Osteoblast (primary cell): ENCODE measurements around the gene RBM18. TPM values are rescaled to one million over a fixed set of nuclear protein-coding genes. Genes with fewer than 3 reads are reported as not detected.

ENCODE experiments used
- DNase-seq: peaks from one replicate; pipeline ENCODE4 v3.0.0; 2011; ENCODE audit warnings: low spot score, mixed read lengths; ENCODE audit not compliant: insufficient read length; ENCODE audit errors: missing footprints
- H2AFZ ChIP-seq: 2 replicates; pipeline ENCODE4 v1.6.0; 2011; ENCODE audit warnings: mild to moderate bottlenecking, low read length
- H3K27ac ChIP-seq: 2 replicates; pipeline ENCODE4 v1.5.1; 2011; ENCODE audit warnings: mild to moderate bottlenecking, low read depth, low read length, moderate library complexity
- H3K27me3 ChIP-seq: 2 replicates; pipeline ENCODE4 v1.6.0; 2012; ENCODE audit warnings: mild to moderate bottlenecking, control low read depth, inconsistent platforms, low read length, moderate library complexity; ENCODE audit not compliant: insufficient read depth
- H3K36me3 ChIP-seq: 2 replicates; pipeline ENCODE4 v1.5.1; 2011; ENCODE audit warnings: mild to moderate bottlenecking, low read length, control low read depth, moderate library complexity; ENCODE audit not compliant: insufficient read depth
- H3K4me1 ChIP-seq: 2 replicates; pipeline ENCODE4 v1.5.1; 2011; ENCODE audit warnings: mild to moderate bottlenecking, low read length, control low read depth, moderate library complexity; ENCODE audit not compliant: insufficient read depth
- H3K4me2 ChIP-seq: 2 replicates; pipeline ENCODE4 v1.6.0; 2011; ENCODE audit warnings: mild to moderate bottlenecking, low read length; ENCODE audit not compliant: insufficient read depth
- H3K4me3 ChIP-seq: fragments of 200-600 bp; sonication (generic); 3 replicates; pipeline ENCODE4 v1.5.1; 2012; ENCODE audit warnings: mild to moderate bottlenecking, low read length, inconsistent platforms; ENCODE audit not compliant: insufficient read depth
- H3K79me2 ChIP-seq: 2 replicates; pipeline ENCODE4 v1.6.0; 2012; ENCODE audit warnings: mild to moderate bottlenecking, low read length, control low read depth, inconsistent platforms; ENCODE audit not compliant: insufficient read depth
- H3K9me3 ChIP-seq: 2 replicates; pipeline ENCODE4 v1.5.1; 2011; ENCODE audit warnings: low read depth, low read length, control low read depth
- H4K20me1 ChIP-seq: 2 replicates; pipeline ENCODE4 v1.6.0; 2012; ENCODE audit warnings: mild to moderate bottlenecking, low read length, control low read depth; ENCODE audit not compliant: insufficient read depth
- CTCF ChIP-seq: IDR thresholded peaks from 2 replicates; pipeline ENCODE4 v1.5.1; 2011; ENCODE audit warnings: mild to moderate bottlenecking, low read depth, low read length, moderate library complexity; ENCODE audit errors: extremely low read depth
- total RNA-seq: library from RNA; depleted of rRNA; stranded (reverse); fragments of >200 nt; gene quantifications from 2 replicates; pipeline ENCODE4 v1.2.3, GENCODE V29; 2012

Gene RBM18
- total RNA-seq, 1 donor = 10.9 TPM

GRCh38 chr9:122239722-122240121 is 24.9 kb downstream of the RBM18 start:
- H2AFZ ChIP-seq = no peak overlapping the region
- no peak overlapping the region for H3K4me2 ChIP-seq
- TF ChIP-seq CTCF = no peak
- H3K4me3 ChIP-seq = no peak overlapping the region
- H4K20me1 ChIP-seq = peaks cover 3% of the 10 kb centered on the region
- DNase-seq = no peak
- no peaks in the 10 kb centered on the region for H3K79me2 ChIP-seq
- H3K9me3 ChIP-seq = no peaks in the 10 kb centered on the region
- no peaks in the 10 kb centered on the region for H3K27me3 ChIP-seq
- H3K4me1 ChIP-seq = no peaks in the 10 kb centered on the region
- no peak overlapping the region for H3K27ac ChIP-seq
- peaks cover 33% of the 10 kb centered on the region for H3K36me3 ChIP-seq

GRCh38 chr9:122236681-122237080 is 28.0 kb downstream of the RBM18 start:
- Histone ChIP-seq H2AFZ (no peak overlapping the region), H3K4me3 (no peak overlapping the region), H3K79me2 (no peaks in the 10 kb centered on the region), H3K9me3 (no peaks in the 10 kb centered on the region), H3K27me3 (peaks cover 6% of the 10 kb centered on the region), H3K27ac (no peak overlapping the region), H4K20me1 (peaks cover 2% of the 10 kb centered on the region), H3K4me1 (no peaks in the 10 kb centered on the region), H3K36me3 (peaks cover 13% of the 10 kb centered on the region), H3K4me2 (no peak overlapping the region)
- TF ChIP-seq CTCF = no peak
- DNase-seq = no peak

GRCh38 chr9:122234022-122234748 is 30.5 kb downstream of the RBM18 start:
- Histone ChIP-seq H3K4me3 (no peak overlapping the region), H4K20me1 (no peaks in the 10 kb centered on the region), H3K27me3 (peaks cover 27% of the 10 kb centered on the region), H2AFZ (no peak overlapping the region), H3K27ac (no peak overlapping the region), H3K4me1 (no peaks in the 10 kb centered on the region), H3K79me2 (no peaks in the 10 kb centered on the region), H3K36me3 (no peaks in the 10 kb centered on the region), H3K4me2 (no peak overlapping the region), H3K9me3 (no peaks in the 10 kb centered on the region)
- DNase-seq = no peak
- TF ChIP-seq CTCF = no peak

- Histone ChIP-seq H3K4me1 (no peaks in the 10 kb centered on the region), H2AFZ (no peak overlapping the region), H3K27me3 (peaks cover 40% of the 10 kb centered on the region), H3K79me2 (no peaks in the 10 kb centered on the region), H3K36me3 (no peaks in the 10 kb centered on the region), H4K20me1 (no peaks in the 10 kb centered on the region), H3K27ac (no peak overlapping the region), H3K9me3 (no peaks in the 10 kb centered on the region), H3K4me3 (no peak overlapping the region), H3K4me2 (no peak overlapping the region)
- DNase-seq = no peak
- no peak for TF ChIP-seq CTCF
Observed at GRCh38 chr9:122232796-122233306, 31.8 kb downstream of the RBM18 start.
